ENCODE measurements around the gene LRRC15. TPM values are rescaled to one million over a fixed set of nuclear protein-coding genes. Genes with fewer than 3 reads are reported as not detected.
A peak's percentile ranks its signal among the peaks of the same experiment; 100 is the strongest.

Gene LRRC15
- total and polyA plus RNA-seq, 8 donors, result 0.03 to 6.2 (median 0.16) TPM

DNA sequence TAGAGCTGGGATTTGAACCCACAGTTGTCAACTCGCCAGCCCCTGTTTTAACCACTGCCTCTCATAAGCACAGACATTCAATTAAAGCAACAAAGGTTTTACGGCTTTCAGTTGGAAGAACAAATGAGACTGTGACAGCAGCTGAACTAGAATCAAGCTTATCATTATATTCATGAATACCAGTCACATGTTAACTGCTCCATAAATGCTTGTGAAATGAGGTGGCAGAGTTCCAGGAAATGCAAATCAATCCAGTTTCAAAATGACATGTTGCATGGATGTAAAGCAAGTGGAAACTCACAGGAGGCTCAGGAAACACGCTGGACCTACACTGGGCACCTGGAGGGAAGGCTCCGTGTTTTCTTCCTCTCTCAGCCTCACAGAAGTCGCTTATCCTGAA is 25.7 kb upstream of the LRRC15 start:
- Histone ChIP-seq H3K27ac (no peak overlapping the region), H3K27me3 (peaks cover 19 to 78% of the 10 kb centered on the region in 2 donors), H3K4me3 (no peak overlapping the region), H3K9me3 (peaks cover 0 to 5% of the 10 kb centered on the region in 2 donors), H3K4me1 (peaks cover 6 to 23% of the 10 kb centered on the region in 2 donors), H3K36me3 (no peaks in the 10 kb centered on the region)
- ATAC-seq (no peak), DNase-seq (peak in 1 of 4 donors; percentile 37)
- TF ChIP-seq, protein P1, sequence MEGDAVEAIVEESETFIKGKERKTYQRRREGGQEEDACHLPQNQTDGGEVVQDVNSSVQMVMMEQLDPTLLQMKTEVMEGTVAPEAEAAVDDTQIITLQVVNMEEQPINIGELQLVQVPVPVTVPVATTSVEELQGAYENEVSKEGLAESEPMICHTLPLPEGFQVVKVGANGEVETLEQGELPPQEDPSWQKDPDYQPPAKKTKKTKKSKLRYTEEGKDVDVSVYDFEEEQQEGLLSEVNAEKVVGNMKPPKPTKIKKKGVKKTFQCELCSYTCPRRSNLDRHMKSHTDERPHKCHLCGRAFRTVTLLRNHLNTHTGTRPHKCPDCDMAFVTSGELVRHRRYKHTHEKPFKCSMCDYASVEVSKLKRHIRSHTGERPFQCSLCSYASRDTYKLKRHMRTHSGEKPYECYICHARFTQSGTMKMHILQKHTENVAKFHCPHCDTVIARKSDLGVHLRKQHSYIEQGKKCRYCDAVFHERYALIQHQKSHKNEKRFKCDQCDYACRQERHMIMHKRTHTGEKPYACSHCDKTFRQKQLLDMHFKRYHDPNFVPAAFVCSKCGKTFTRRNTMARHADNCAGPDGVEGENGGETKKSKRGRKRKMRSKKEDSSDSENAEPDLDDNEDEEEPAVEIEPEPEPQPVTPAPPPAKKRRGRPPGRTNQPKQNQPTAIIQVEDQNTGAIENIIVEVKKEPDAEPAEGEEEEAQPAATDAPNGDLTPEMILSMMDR (IDR thresholded peaks at IDR 0.05), result no peak
- intact Hi-C loops (cut with DNase I), result loop anchor here in 1 of 2 donors (5.0 kb wide), 1 partner anchor 53 kb away; no protein-coding TSS in a partner anchor

DNA sequence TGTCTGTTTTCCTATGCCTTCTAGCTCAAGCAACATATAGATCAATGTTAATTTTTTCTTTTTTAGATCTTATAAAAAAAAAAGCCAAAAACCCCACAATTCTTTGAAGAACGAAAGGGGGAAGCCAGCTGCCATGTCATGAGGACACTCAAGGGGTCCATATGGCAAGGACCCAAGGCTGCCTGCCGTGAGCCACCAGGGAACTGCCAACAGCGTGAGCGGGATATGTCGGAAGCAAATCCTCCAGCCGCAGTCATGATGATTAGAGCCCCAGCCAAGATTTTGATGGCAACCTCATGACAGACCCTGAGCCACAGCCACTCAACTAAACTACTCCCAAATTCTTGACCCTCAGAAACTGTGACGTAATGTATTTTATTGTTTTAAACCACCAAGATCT is 23.0 kb upstream of the LRRC15 start:
- no peaks in the 10 kb centered on the region for H3K36me3 ChIP-seq
- intact Hi-C loops (cut with DNase I), result no loop called here
- peaks cover 0 to 5% of the 10 kb centered on the region in 2 donors for H3K9me3 ChIP-seq
- peak in 1 of 4 donors; percentile 40 for DNase-seq
- peaks cover 11 to 53% of the 10 kb centered on the region in 2 donors for H3K27me3 ChIP-seq
- no peak for ATAC-seq
- H3K4me3 ChIP-seq, result no peak overlapping the region
- TF ChIP-seq, protein P1 (IDR thresholded peaks at IDR 0.05), result no peak
- no peak overlapping the region for H3K27ac ChIP-seq
- peaks cover 2 to 13% of the 10 kb centered on the region in 2 donors for H3K4me1 ChIP-seq

DNA sequence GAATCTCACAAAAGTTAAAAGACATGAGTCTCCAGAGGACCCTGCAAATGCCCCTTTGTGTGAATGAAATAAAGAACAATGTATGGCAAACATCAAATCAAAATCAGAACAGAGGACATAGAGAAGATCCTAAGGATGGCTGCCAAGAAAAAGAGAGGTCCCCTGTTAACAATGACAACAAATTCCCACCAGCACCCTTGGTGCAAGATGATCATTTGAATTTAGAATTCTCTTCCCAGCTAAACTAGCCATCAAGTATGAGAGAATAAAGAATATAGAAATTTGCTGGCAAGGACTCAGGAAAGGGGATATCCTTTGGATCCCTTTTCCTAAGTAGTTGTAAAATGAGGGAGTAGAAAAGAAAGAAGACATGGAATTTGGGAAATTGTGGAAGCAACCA is 21.3 kb upstream of the LRRC15 start:
- peaks cover 0 to 36% of the 10 kb centered on the region in 2 donors for H3K27me3 ChIP-seq
- intact Hi-C loops (cut with DNase I), result no loop called here
- H3K27ac ChIP-seq, result no peak overlapping the region
- H3K9me3 ChIP-seq, result peaks cover 0 to 5% of the 10 kb centered on the region in 2 donors
- no peak overlapping the region for H3K4me3 ChIP-seq
- TF ChIP-seq, protein P1 (IDR thresholded peaks at IDR 0.05), result no peak
- no peaks in the 10 kb centered on the region for H3K36me3 ChIP-seq
- H3K4me1 ChIP-seq, result no peaks in the 10 kb centered on the region
- ATAC-seq, result no peak
- no peak for DNase-seq

DNA sequence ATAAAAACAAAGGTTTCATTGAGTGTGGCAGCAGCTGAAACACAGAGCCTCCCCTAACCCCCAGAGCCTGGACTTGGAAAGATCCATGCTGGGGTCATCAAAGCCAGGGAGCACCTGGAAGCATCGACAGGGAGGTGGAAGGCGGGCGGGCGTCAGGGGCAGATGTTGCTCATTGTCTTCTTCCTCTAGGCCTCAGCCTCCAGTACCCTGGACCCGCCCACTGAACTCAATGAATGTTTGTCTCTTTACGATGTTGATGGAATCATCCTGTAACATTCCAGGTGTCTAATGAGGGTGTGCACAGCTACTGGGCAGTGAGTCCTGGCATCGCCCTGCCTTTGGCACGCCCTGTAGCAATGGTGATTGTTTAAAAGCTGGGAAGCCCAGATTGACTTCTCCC is 19.7 kb upstream of the LRRC15 start:
- ATAC-seq, result no peak
- TF ChIP-seq, protein P1 (IDR thresholded peaks at IDR 0.05), result no peak
- Histone ChIP-seq H3K4me3 (no peak overlapping the region), H3K27ac (no peak overlapping the region), H3K4me1 (no peaks in the 10 kb centered on the region), H3K36me3 (no peaks in the 10 kb centered on the region), H3K9me3 (peaks cover 0 to 5% of the 10 kb centered on the region in 2 donors), H3K27me3 (peaks cover 0 to 20% of the 10 kb centered on the region in 2 donors)
- DNase-seq, result peak in 1 of 4 donors; percentile 32
- intact Hi-C loops (cut with DNase I), result no loop called here

DNA sequence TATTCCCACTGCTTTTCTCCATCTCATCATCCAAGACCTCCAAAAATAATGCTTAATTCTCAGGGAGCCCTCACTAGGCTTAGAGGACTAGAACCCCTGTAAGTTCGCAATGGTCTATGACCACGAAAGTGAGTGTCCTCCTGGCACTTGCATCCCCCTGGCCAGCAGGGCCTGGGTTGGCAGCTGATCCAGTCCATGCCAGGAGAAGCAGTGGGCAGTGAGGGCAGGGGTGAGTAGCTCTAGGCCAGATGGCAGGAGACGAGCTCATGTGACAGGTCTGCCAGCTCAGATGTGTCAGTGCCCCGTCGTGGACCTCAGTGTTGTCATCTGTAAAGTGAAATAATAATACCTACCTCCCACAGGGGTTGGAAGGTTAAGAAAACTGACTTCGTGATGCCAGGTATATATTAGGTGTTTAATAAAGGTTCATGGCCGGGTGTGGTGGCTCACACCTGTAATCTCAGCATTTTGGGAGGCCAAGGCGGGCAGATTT is 18.4 kb upstream of the LRRC15 start:
- Histone ChIP-seq H3K9me3 (peaks cover 0 to 5% of the 10 kb centered on the region in 2 donors), H3K36me3 (no peaks in the 10 kb centered on the region), H3K4me1 (no peaks in the 10 kb centered on the region), H3K27ac (no peak overlapping the region), H3K4me3 (no peak overlapping the region), H3K27me3 (peaks cover 0 to 9% of the 10 kb centered on the region in 2 donors)
- intact Hi-C loops (cut with DNase I), result no loop called here
- ATAC-seq, result no peak
- no peak for DNase-seq
- TF ChIP-seq, protein P1 (IDR thresholded peaks at IDR 0.05), result no peak
